CD4-positive, alpha-beta T cell treated with Interleukin-17A for 1 hour (primary cell): ENCODE data around the gene VASH1.
"Not testable (repeated sequence)": the region's sequence is repeated elsewhere in the genome, so short reads cannot be mapped to it uniquely, and the experiment has no call there.

ENCODE experiments used
- DNase-seq: peaks from one replicate; pipeline ENCODE4 v3.0.0-alpha.2; 2020

The VASH1 gene

GRCh38 chr14:76761136-76761959 is at the start of gene VASH1:
TSS of gene VASH1 (plus strand) at chr14:76761468. CDS start at chr14:76762822, 1,354 bp downstream.
- DNase-seq, result peak; percentile 61

- DNase-seq, result no peak
These were observed 48.1 kb upstream of the VASH1 start for GRCh38 chr14:76713121-76713520.

- DNase-seq, result no peak
These were observed 46.8 kb upstream of the VASH1 start for GRCh38 chr14:76714470-76714869.

- DNase-seq, result no peak
These were observed 46.2 kb upstream of the VASH1 start for GRCh38 chr14:76715101-76715500.

GRCh38 chr14:76715511-76716081 is 45.7 kb upstream of the VASH1 start:
- DNase-seq, result no peak

- DNase-seq, result no peak
These were observed 45.0 kb upstream of the VASH1 start for GRCh38 chr14:76716285-76716684.

GRCh38 chr14:76717508-76718290 is 43.6 kb upstream of the VASH1 start:
- DNase-seq, result no peak

GRCh38 chr14:76718306-76719040 is 42.8 kb upstream of the VASH1 start:
- DNase-seq, result no peak

GRCh38 chr14:76719666-76720065 is 41.6 kb upstream of the VASH1 start:
- no peak for DNase-seq

GRCh38 chr14:76720382-76720813 is 40.9 kb upstream of the VASH1 start:
- no peak for DNase-seq

GRCh38 chr14:76721506-76721905 is 39.8 kb upstream of the VASH1 start:
- DNase-seq, result not testable (repeated sequence)

- DNase-seq, result no peak
These were observed 36.4 kb upstream of the VASH1 start for GRCh38 chr14:76724651-76725550.

GRCh38 chr14:76726551-76726970 is 34.7 kb upstream of the VASH1 start:
- no peak for DNase-seq

- DNase-seq, result no peak
These were observed 33.9 kb upstream of the VASH1 start for GRCh38 chr14:76727384-76727783.

- DNase-seq, result no peak
These were observed 33.4 kb upstream of the VASH1 start for GRCh38 chr14:76727901-76728300.

GRCh38 chr14:76729258-76729657 is 32.0 kb upstream of the VASH1 start:
- DNase-seq, result no peak

GRCh38 chr14:76729953-76730505 is 31.2 kb upstream of the VASH1 start:
- DNase-seq, result no peak

GRCh38 chr14:76734501-76734900 is 26.8 kb upstream of the VASH1 start:
- DNase-seq, result not testable (repeated sequence)

GRCh38 chr14:76736514-76736913 is 24.8 kb upstream of the VASH1 start:
- DNase-seq, result no peak

GRCh38 chr14:76741074-76741473 is 20.2 kb upstream of the VASH1 start:
- DNase-seq, result no peak

GRCh38 chr14:76742185-76742584 is 19.1 kb upstream of the VASH1 start:
- DNase-seq, result no peak
